ENCODE measurements around the gene FGF3.

FGF3 gene

DNA sequence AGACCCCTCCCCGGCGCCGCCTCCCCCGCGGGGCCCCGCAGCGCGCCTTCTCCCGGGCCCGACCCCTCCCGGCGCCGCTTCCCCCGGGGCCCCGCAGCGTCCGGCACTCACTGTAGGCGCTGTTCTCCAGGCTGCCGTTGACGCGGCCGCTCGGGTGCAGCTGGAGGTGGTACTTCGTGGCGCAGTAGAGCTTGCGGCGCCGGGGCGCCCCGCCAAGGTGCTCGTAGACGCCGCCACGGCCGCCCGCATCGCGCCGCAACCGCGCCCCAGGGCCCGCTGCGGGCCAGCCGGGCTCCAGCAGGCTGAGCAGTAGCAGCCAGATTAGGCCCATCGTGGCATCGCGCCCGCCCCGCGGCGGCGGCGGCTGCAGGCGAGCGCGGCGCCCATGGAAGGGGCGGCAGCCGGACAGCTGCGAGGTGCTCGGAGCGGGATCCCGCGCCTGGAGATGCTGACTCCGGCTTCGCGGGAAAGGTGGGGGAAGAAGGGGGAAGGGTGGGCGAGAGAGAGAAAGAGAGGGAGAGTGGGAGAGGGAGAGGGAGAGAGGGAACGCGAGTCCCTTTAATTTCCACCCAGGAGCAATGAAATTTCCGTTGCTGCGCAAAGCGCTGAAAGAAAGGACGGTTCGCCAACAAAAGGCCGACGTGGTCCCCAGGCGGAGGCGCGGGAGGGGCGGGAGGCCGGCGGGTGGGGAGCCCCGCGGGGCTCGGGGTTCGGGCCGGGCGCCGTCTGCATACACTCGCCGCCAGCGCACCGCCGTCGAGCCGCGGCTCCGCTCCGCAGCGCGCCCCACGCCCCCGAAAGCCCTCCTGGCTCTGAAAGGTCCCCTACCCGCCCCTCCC, at the start of gene FGF3:
TSS of gene FGF3 (minus strand) at position 814 of the 839 bp plus-strand sequence. CDS start at position 331, 483 bp downstream.
- no peak for ATAC-seq

DNA sequence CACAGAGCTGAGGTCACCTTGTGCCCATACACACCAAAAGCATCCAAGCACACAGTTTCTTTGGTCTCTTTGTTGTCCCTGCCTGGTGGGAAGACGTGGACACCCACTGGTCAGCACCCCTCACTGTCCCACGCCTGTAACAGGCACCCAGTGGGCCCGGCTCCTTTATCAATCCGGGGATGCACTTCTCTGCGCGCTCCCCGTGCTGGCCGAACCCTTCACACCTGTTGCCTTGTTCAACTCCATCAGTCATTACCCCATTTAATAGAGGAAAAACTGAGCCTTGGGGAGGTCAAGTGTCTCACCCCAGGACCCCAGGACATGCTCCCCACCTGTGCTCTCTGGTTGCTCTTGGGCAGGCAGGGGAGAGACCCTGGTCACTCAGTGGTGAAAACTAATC, 49.7 kb upstream of the FGF3 start:
- ATAC-seq = no peak

DNA sequence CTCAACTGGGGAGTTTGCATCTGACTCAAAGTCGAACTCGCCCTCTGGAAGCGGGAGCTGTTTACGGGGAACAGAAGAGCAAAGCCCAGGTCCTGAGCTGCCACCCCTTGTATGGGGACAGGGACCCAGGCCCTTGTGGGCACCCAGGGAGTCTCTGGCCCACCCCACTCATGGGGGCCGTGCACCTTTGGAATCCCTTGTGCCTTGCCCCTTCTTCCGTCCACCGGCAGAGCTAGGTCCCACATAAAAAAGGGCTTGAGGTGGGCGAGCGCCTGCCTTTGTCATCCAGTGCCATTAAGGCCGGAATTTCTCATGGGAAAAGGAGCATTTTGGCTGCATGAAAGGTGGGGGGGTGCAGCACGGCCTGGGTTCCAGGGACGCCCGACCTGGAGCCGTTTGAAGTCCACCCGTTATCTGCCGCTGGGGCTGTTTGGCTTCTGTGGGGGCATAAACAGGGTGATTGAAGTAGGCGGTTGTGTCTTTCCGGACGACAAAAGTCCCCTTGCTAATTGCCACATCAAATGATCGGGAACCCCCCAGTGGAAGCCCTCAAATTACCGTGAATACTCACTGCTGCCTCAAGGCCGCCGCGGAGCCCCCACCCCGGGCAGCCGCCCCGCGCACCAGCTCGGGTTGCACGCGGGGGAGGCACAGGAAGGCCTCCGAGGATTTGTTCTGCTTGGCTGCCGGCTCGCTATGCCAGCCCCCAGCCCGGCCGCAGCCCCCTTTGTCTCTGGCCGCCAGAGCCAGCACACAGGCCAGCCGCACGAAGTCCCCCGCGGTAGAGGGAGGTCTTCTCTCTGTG, 49.0 kb upstream of the FGF3 start:
- no peak for ATAC-seq

DNA sequence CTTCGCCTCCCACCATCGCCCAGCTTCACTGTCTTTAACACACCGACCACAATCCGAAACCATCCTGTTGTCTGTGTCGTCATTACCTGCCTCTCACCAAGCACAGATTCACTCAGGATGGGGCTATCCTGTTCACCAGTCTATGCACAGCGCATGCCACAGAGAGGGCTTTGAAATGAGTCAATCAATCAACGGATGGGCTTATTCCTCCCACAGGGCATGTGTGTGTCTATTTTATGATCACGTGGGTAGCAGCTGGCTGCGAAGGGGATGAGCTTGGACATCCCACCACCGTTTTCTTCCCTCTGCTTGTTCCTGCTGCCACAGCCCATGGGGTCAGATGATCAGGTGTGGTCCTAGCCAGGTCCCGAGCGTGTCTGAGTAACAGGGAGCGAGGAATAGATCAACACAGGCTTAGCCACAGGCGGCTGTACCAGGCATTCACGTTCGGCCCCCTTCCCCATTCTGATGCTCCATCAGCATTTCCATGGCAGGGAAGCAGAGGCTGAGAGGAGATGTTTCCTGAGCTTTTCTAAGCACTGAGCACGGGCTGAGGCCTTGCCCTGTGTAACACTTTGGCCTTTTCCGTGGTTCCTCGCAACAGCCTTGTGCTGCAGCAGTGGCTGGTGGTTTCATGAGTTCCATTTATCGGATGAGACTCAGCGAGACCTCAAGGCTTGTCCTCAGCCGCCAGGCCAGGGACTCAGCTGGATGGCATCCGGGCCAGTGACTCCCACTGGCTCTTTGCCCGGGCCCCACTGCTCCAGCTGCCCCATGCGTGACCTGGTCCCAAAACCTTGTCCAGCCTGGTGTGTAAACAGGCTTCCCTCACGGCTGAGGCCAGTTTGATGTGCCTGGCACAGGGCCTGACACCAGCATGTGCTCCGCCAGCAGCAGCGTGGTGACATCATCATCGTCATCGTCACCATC, 48.1 kb upstream of the FGF3 start:
- no peak for ATAC-seq

DNA sequence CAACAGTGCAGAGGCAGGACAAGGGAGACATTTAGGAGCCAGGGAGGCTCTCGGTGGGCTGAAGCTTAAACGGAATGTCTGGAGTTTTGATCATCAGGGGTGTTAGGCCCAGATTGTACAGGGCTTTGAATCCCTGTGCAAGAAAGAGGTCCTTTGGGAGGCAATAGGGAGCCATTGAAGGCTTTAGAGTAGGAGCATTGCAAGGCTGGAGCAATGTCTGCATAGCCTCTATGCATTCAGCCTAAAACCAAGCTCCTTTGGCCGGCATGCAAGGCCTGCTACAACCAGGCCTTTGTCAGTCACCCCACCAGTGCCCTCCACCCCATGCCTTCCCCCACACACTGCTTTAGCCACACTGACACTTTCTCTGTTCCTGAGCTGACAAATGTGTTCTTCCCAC, 47.4 kb upstream of the FGF3 start:
- no peak for ATAC-seq

DNA sequence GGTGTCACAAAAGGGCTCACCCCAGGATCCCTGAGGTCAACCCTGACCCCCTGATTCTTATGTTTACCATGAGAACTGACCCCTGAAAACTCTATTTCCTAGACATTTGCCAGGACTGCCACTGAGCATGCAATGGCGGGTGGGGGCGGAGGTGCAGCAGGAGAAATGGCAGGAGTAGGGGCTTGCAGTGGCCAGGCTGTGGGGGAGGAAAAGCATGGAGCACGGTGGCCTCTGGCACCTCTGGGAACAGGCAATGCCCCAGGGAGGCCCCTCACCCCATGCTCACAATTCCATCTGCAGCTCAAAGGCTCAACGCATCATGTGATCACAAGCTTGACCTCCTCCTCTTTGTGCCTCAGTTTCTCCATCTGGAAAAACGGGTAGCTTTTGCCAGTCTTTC, 46.5 kb upstream of the FGF3 start:
- no peak for ATAC-seq

DNA sequence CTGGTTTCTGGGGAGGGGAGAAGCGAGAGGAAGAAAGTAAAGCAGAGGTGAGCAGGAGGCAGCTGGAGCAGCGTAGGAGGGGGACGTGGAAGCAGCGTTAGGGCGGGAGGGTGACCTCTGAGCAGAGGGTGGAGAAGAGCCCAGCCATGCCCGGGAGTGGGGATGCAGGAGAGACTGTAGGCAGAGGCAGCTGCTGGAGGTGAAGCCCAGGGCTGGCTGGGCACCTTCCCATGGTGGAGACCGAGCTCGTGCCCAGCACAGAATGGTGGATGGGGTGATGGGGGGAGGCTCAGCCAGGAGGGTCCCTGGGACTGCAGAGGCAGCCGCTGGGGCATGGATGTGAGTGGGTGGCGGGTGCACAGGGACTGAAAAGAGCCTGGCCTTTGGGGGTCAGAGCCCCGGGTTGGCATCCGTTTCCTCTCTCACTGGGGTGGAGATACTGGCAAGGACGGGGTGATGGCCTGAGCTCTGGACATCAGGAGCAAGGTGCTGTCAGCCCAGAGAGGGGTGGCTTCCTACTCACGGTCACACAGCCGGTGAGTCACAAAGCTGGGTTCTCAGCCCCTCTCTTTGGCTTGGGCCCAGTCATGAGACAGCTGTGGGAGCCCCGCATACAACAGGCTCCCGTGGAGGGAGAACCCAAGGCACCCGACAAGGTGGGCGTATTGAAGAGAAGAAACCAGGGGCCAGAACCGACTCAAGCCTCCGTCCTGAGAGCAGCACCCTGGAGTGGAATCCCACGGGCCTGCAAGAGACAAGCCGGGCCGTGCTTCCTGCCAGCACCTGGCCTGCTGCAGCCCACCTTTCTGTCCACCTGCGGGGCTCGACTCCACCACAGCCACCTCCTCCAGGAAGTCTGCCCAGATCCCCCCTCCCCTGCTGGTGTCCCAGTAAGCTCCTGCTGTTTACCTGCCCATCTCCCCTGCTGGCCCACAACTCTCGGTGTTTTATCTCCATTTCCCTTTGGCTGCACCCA, 45.8 kb upstream of the FGF3 start:
- no peak for ATAC-seq

DNA sequence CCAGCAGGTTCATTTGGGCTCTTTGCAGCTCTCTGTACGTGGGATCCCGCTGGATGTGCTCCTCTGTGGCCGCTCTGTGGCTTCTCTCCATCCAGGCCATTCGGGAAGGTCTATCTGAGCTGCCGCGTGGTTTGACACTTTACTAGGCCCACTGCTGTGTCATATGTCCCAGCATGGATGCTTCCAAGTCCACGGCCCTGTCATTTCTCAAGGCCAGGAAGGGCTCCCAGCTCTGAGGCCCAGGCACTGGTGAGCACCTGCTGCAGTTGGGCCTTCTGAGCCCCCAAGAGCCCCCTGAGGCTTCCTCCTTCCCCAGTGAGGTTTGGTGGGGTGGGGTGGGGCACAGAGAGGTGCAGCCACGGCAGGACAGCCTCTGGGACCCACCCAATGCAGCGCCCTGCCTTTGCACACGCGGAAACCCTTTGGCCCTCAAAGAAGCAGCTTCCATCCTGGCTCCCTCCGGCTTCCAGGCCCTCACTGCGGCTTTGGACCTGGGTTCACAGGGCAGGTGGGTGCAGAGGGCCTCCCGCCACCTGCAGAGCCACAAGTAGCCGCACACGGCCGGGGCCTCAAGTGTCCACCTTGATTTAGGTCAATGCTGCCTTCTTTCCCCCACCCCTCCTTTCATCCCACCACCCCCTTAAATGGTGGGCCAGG, 44.5 kb upstream of the FGF3 start:
- ATAC-seq = no peak

DNA sequence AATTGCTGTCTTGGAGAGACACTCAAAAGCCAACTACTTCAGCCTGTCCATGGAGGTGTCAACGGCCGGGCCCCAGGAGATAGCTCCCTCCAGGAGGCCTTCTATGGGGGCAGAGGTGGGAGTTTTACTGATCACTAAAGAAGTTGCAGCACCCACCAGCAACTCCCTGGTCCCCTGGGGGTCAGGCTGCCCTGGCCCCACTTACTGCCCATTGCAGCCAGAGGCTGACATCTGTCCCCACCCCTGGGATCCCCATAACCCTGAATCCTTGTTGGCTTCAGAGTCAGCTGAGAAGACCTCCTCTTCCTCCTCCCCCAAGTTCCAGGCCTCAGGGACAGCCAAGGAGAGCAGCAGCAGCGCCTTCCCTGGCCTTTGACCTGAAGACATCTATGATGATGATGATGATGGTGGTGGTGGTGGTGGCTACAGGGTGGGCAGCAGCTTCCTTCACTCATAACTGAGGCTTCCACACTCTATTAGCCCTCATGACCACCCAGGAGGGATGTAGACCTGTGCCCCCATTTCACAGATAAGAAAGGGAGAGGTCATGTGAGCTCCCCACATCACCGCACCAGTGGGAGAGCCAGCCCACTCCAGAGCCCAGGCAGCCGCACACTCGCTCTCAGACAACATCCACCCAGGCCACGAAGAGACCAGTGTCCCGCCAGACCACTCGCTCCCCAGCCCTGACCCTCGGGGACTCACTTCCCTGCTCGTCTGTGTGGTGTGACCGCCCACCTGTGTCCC, 43.8 kb upstream of the FGF3 start:
- ATAC-seq = no peak

DNA sequence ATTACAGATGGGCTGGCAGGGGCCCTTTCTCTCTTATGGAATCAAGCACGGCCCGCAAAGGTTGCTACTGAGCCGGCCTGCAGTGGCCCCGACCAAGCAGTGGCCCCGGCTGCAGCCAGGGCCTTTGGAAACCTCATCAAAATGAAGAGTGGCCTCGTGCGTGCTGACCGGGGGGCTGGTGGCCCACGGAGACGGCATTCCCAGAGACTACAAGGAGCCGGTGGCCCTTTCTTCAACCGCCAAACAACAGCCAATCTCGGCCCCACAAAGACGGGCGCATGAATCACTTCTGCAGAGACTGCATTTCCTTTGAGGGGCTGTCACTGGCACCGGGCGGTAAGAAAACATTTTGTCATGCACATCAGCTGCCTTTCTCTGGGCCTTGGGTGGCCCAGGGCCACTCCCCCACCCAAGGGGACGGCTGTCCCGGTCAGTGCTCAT, 43.1 kb upstream of the FGF3 start:
- no peak for ATAC-seq

DNA sequence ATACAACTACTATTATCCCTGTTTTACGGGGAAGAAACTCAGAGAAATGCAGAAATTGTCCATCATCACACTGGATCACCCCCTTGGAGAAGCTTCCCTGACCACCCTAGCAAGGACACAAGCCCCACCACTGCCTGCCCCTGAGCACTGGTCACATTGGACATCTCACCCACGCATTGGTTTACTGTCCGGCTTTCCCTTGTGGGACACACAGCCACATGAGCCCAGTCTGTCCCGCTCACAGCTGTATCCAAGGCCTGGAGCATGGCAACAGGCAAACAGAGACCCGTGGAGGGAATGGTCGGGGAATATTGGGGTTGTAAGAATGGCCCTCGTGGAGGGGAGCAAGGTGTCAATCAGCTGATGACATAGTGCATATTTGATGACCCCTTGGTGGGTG, 42.7 kb upstream of the FGF3 start:
- no peak for ATAC-seq

DNA sequence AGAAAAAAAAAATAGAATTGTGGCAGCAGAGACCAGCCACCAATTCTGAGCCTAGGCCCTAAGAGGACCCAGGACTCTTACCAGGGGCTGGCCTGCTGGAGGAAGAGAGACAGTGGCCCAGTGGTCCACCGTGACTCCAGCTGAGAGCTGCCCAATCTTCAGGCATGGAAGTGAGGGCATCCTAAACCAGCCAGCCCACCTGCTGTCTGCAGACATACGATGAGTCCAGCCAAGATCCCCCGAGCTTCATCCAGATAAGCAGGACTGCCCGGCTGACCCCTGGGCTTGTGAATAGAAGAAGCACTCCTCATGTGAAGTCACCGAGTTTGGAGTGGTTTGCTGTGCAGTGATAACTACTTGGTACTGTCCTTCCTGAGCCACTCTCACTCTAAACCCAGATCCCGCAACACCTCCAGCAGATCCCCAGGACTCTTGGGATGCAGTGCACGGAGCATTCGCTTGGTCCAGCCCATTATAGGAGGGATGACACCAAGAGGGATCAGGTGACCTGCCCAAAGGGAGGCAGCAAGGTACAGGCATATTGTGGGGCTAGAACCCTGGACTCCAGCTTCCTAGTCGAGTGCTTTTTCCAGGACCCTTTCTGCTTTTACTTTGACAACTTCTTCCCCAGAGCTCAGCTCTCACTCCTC, 41.7 kb upstream of the FGF3 start:
- ATAC-seq = no peak

DNA sequence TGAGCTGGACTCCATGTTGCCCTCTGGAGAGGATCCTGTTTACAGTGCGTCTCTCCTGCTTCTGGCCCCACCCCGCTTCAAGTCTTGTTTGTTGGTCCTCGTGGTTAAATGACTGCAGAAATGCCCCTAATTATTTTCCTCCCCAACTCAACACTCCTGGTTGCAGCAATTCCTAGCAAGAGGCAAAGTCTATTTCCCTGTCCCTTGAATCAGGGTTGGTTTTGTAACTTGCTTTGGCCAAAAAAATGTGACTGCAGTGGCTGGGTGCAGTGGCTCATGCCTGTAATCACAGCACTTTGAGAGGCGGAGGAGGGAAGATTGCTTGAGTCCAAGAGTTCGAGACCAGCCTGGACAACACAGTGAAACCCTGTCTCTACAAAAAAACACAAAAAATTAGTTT, 41.0 kb upstream of the FGF3 start:
- ATAC-seq = no peak

DNA sequence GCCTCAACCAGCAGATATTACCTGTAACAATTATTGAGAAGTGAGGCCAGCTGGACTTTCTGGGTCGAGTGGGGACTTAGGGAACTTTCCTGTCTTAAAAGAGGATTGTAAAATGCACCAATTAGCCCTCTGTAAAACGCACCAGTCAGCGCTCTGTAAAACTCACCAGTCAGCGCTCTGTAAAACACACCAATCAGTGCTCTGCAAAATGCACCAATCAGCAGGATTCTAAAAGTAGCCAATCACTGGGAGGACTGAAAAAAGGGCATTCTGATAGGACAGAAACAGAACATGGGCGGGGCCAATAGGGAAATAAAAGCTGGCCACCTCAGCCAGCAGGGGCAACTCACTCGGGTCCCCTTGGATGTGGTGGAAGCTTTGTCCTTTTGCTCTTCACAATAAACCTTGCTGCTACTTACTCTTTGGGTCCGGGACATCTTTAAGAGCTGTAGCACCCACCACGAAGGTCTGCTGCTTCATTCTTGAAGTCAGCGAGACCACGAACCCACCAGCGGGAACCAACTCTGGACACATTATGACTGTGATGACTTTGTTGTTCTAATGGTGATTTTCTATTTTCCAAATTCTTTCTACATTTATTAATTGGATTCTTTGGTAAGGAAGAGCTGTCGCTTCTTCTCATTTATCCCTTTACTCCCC, 40.2 kb upstream of the FGF3 start:
- ATAC-seq = no peak

DNA sequence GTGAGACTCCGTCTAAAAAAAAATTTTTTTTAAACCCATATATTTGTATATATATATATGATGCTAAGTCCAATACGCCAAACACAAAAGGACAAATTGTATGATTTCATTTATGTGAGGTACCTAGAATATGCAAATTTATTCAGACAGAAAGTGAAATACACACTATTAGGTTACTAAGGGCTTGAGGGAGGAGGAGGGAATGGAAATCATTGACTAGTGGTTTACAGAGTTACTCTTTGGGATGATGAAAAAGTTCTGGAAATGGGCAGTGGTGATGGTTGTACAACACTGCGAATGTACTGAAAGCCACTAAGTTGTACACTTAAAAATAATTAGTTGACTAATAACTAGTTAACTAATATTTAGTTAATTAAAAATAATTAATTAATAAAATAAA, 36.2 kb upstream of the FGF3 start:
- no peak for ATAC-seq

DNA sequence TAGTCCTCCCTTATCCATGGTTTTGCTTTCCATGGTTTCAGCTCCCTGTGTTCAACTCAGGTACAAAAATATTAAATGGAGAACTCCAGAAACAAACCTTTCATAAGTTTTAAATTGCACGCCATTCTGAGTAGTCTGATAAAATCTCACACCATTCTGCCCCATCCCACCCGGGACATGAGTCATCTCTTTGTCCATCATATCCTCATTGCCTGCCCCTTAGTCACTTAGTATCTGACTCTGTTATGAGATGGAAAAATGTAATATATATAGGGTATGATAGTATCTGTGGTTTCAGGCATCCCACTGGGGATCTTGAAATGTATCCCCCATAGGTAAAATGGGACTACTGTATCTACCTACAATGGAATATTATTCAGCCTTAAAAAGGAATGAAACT, 35.5 kb upstream of the FGF3 start:
- ATAC-seq = no peak

DNA sequence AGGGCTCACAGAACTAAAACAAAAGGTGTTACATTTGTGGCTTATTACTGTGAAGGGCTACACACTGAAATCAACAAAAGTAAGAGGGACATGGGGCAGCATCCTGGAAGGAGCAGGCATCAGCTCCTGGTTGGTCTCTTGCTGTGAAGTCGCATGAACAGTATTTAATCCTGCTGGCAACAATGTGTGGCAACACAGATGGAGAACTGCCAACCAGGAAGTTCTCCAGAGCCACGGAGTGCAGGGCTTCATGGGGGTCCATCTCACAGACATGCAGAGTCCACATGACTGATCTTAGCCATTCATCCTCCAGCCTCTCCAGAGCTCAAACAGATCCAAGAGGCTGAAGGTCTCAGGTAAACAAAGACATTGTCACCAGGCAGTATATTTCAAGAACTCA, 32.8 kb upstream of the FGF3 start:
- ATAC-seq = no peak

DNA sequence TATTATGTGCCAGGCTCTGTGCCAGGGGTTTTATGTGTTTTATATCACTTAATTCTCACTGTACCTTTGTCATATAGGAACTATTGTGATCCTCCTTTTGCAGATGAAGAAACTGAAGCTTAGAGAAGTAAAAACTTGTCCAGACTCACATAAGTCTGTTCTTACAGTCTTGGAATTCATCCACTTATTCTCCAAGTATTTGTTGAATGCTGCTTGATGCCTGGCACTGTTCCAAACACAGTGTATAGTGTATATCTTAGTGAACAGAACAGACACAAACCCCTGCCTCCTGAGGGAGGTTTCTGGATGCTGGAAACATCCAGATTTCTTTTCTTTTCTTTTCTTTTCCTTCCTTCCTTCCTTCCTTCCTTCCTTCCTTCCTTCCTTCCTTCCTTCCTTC, 29.0 kb upstream of the FGF3 start:
- ATAC-seq = no peak

DNA sequence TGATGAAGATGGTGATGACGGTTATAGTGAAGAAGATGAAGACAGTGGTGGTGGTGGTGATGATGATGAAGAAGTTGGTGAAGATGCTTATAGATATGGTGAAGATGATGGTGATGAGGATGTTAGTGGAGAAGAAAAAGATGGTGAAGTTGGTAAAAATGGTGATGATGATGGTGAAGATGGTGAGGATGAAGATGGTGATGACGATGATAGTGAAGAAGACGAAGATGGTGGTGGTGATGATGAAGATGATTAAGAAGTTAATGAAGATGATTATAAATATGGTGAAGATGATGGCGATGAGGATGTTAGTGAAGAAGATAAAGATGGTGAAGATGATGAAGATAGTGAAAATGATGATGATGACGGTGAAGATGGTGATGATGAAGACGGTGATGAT, 25.2 kb upstream of the FGF3 start:
- ATAC-seq = no peak
